ENCODE results near the gene ANAPC2.
A peak's percentile ranks its signal among the peaks of the same experiment; 100 is the strongest.

ANAPC2 gene

DNA sequence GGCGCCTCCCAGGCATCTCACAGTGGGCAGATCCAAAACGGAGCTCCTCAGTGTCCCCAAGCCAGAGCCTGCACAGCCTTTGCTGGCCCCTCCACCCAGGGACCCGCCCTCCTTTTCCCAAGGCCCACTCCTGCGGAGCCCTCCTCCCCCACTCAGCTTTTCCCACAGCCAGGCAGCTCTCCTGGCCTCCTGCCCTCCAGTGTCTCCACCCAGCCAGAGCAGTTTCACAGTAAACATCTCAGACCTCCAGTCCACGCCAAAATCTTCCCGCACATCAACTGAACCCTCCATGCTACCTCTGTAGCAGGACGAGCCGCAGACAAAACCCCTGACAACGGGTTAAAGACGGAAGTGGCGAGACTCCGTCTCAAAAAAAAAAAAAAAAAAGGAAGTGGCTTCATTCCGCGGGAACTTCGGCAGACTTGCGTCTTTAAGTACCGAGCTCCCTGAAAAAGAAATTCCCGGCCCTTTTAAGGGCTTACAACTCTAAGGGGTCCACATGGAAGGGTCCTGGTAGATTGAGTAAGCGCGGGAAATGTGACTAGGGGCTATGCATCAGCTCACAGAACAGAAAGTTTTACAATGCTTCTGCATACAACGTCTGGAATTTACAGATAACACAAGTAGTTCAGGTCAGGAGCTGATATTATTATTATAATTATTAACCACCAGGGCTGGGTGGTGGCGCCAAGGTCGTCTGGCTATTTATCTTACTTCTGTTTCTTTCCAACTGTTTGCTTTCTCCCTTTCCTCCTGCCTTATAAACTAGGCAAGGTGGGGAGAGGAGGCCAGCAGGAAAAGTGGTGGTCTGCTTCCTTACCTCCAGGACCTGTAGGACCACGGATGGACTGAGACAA, 60.8 kb downstream of the ANAPC2 start:
- peak; percentile 42 for DNase-seq (ENCODE audit: low spot score)

DNA sequence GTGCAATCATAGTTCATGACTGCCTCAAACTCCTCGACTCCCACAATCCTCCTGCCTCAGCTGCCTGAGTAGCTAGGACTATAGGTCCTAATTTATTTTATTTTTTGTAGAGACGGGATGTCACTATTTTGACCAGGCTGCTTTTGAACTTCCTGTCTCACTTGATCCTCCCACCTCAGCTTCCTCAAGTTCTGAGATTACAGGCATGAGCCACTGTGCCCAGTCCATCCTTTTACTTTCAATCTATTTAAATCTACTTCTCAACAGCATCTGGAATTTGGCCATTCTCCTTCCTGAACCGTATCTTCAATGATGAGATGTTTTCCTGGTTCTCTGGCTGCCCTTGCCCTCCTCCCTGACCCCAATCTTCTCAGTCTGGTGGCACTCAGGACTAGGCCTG, 61.6 kb downstream of the ANAPC2 start:
- DNase-seq (ENCODE audit: low spot score) = no peak
